ENCODE results near the gene RPL7A.
"Not testable (repeated sequence)": the region's sequence is repeated elsewhere in the genome, so short reads cannot be mapped to it uniquely, and the experiment has no call there.

The RPL7A gene

DNA sequence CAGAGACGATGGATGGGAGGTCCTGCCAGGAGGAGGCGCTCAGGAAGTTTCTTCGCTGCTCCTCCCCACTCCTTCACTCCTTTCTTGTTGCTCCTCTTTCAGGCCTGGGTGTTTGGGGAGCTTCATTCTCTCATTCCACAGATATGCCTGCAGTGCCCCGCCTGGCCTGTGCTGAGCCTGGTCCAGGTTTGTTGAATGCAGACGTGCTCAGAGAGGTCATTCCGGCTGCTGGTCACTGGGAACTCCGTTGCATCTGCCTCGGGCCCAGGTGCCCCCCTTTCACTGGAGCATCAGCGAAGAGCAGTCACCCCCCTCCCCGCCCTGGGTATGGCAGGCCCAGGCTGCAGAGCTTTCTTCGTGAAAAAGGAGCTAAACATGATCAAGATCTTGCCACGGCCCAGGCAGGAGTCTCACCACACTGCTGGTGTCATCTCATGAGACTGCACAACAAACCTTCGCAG, 27.6 kb upstream of the RPL7A start:
- H3K27ac Mint-ChIP-seq = no peak overlapping the region
- no peaks in the 10 kb centered on the region for H3K9me3 Mint-ChIP-seq
- intact Hi-C loops (cut with micrococcal nuclease) = no loop called here

DNA sequence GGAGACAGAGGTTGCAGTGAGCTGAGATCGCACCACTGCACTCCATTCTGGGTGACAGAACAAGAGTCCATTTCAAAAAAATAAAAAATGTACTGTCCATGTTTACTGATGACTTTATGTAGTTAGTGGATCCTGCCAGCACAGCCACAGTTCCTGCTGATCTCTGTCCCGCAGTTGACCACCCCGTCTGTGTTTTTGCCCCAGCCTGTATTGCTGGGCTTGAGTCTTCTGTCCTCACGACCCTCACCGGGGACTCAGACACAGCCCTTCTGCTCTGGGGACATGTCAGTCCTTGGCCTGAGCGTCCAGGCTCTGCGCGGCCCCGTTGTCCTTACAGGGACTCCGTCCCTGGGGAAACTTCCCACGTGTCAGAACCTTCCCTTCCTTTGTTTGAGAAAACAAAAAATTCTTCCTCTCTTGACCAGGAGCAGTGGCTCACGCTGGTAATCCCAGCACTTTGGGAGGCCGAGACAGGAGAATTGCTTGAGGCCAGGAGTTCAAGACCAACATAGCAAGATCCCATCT, 26.5 kb upstream of the RPL7A start:
- intact Hi-C loops (cut with micrococcal nuclease) = no loop called here
- no peak overlapping the region for H3K27ac Mint-ChIP-seq

More for the DNA sequence above, 27.6 kb upstream of the RPL7A start:
- Mint-ChIP-seq H3K4me1 (ENCODE audit: low read depth) (peaks cover 6% of the 10 kb centered on the region), H3K4me3 (no peak overlapping the region), H3K27me3 (peaks cover 7% of the 10 kb centered on the region), H3K36me3 (ENCODE audit: low read depth) (no peaks in the 10 kb centered on the region)

DNA sequence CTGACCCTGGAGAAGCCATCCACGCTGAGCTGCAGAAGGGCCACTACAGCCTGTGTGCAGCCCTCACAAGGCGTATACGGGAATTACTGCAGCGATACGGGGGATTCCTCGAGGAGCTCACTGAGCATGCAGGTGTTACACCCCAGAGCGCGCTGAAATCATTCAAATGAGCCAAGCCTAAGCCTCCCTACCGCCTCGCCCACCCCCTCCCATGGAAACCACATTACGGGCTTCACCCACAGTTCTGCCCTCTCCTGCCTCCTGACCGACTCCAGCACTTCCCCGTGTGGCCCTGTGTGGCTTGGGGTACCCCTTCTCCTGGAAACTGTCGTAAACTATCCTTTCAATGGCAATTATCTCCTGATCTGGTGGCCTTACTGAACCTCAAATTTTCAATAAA, 25.3 kb upstream of the RPL7A start:
- H3K4me3 Mint-ChIP-seq = no peak overlapping the region
- H3K27me3 Mint-ChIP-seq = peaks cover 7% of the 10 kb centered on the region
- H3K4me1 Mint-ChIP-seq (ENCODE audit: low read depth) = peaks cover 6% of the 10 kb centered on the region
- H3K27ac Mint-ChIP-seq = no peak overlapping the region
- H3K36me3 Mint-ChIP-seq (ENCODE audit: low read depth) = no peaks in the 10 kb centered on the region
- intact Hi-C loops (cut with micrococcal nuclease) = no loop called here
- no peaks in the 10 kb centered on the region for H3K9me3 Mint-ChIP-seq

More for the DNA sequence above, 26.5 kb upstream of the RPL7A start:
- H3K27me3 Mint-ChIP-seq = peaks cover 7% of the 10 kb centered on the region
- H3K36me3 Mint-ChIP-seq (ENCODE audit: low read depth) = no peaks in the 10 kb centered on the region
- peaks cover 6% of the 10 kb centered on the region for H3K4me1 Mint-ChIP-seq (ENCODE audit: low read depth)
- H3K4me3 Mint-ChIP-seq = no peak overlapping the region
- H3K9me3 Mint-ChIP-seq = no peaks in the 10 kb centered on the region

DNA sequence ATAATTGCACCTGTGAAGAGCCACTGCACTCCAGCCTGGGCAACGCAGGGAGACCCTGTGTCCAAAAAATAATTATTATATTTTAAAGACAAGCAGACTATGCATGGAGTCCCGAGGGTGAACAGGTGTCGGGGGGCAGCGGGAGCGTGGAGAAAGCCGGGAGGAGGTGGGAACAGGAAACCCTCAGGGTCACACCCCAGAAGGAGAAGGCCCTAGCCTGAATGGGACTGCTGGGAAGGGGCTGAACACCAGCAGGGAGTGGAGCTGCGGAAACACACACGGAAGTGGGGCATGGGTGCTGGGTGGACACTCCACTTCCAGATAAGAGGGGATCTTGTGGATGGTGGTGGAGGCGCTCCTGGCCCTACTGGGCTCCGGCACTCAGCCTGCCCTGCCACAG, 24.8 kb upstream of the RPL7A start:
- Mint-ChIP-seq H3K9me3 (no peaks in the 10 kb centered on the region), H3K4me3 (no peak overlapping the region), H3K36me3 (ENCODE audit: low read depth) (peaks cover 1% of the 10 kb centered on the region), H3K27ac (no peak overlapping the region), H3K4me1 (ENCODE audit: low read depth) (peaks cover 6% of the 10 kb centered on the region), H3K27me3 (peaks cover 7% of the 10 kb centered on the region)
- intact Hi-C loops (cut with micrococcal nuclease) = no loop called here

DNA sequence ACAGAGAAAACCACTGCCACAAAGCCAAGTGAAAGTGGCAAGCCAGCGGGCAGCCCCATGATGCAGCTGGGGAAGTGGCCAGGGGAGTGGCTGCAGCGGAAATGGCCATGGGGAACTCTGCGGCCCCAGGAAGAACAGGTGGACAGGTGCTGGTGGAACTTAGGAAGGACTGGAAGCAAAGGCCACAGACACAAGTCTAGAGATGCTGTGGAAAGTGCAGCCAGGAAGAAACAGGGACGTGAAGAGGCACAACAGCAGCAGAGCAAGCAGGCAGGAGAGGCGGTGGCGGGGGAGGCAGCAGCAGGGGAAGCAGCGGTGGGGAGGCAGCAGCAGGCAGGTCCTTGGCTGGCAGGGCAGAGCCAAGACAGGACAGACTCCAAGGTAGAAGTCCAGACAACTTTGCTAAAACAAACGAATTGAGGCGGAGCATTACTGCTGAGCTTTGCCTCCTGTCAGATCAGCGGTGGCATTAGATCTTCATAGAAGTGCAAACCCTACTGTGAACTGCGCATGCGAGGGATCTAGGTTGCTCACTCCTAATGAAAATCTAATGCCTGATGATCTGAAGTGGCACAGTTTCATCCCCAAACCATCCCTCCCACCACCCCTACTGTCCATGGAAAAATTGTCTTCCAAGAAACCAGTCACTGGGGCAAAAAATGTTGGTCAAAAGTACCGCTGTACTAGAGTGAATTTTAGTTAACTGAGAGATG, 23.9 kb upstream of the RPL7A start:
- Mint-ChIP-seq H3K27me3 (peaks cover 7% of the 10 kb centered on the region), H3K36me3 (ENCODE audit: low read depth) (peaks cover 9% of the 10 kb centered on the region), H3K9me3 (no peaks in the 10 kb centered on the region), H3K27ac (peak overlapping the region; percentile 3), H3K4me3 (no peak overlapping the region), H3K4me1 (ENCODE audit: low read depth) (peaks cover 12% of the 10 kb centered on the region)
- intact Hi-C loops (cut with micrococcal nuclease) = no loop called here

DNA sequence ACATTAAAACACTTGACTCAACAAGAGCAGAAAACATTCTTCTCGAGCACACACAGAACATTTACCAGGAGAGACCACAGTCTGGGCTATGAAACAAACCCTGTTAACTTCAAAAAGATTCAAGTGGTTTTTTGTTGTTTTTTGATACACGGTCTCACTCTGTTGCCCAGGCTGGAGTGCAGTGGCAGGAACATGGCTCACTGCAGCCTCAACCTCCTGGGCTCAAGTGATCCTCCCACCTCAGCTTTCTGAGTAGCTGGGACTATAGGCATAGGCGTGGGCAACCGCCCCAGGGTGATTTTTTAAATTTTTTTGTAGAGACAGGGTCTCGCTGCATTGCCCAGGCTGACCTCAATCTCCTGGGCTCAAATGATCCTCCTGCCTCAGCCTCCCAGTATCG, 21.0 kb upstream of the RPL7A start:
- H3K27me3 Mint-ChIP-seq, H3K4me3 Mint-ChIP-seq, H3K27ac Mint-ChIP-seq, H3K9me3 Mint-ChIP-seq: not testable (repeated sequence)
- H3K4me1 Mint-ChIP-seq (ENCODE audit: low read depth) = peaks cover 30% of the 10 kb centered on the region
- peaks cover 33% of the 10 kb centered on the region for H3K36me3 Mint-ChIP-seq (ENCODE audit: low read depth)
- intact Hi-C loops (cut with micrococcal nuclease) = loop anchor here (5.0 kb wide), 1 partner anchor 140 kb away; no protein-coding TSS in a partner anchor

DNA sequence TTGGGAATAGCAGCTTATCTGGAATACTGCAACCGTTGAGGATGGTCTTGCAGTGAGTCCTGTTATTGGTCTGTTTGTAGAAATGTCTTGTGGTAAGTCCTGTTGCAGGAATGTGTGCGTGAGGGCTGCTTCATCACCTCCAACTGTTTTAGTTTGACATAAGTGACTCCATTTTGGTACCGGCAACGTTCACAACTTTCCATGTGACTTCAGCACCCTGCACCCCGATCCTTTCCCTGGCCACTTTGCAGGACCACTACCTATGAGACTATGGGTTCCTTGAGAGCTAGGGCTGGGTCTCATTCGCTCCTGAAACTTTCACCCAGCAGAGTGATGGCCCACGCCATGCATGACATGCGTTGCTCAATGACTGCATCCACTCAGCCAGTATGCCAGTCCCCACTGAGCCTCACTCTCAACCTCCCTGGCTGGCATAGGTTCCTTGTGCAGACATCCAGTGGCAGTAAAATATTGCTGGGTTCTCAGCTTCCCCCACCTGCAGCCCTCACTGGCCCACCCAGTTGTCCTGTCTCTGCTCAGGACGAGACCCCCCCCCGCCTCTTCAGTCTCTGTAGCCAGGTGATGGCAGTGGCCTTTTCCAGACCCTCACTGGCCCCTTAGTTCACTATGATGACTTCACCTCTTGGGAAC, 20.1 kb upstream of the RPL7A start:
- no peak overlapping the region for H3K27ac Mint-ChIP-seq
- H3K36me3 Mint-ChIP-seq (ENCODE audit: low read depth) = peaks cover 42% of the 10 kb centered on the region
- H3K4me3 Mint-ChIP-seq = no peak overlapping the region
- no peaks in the 10 kb centered on the region for H3K9me3 Mint-ChIP-seq
- intact Hi-C loops (cut with micrococcal nuclease) = loop anchor here (5.0 kb wide), 1 partner anchor 141 kb away; no protein-coding TSS in a partner anchor
- H3K27me3 Mint-ChIP-seq = peaks cover 5% of the 10 kb centered on the region
- H3K4me1 Mint-ChIP-seq (ENCODE audit: low read depth) = peaks cover 39% of the 10 kb centered on the region

DNA sequence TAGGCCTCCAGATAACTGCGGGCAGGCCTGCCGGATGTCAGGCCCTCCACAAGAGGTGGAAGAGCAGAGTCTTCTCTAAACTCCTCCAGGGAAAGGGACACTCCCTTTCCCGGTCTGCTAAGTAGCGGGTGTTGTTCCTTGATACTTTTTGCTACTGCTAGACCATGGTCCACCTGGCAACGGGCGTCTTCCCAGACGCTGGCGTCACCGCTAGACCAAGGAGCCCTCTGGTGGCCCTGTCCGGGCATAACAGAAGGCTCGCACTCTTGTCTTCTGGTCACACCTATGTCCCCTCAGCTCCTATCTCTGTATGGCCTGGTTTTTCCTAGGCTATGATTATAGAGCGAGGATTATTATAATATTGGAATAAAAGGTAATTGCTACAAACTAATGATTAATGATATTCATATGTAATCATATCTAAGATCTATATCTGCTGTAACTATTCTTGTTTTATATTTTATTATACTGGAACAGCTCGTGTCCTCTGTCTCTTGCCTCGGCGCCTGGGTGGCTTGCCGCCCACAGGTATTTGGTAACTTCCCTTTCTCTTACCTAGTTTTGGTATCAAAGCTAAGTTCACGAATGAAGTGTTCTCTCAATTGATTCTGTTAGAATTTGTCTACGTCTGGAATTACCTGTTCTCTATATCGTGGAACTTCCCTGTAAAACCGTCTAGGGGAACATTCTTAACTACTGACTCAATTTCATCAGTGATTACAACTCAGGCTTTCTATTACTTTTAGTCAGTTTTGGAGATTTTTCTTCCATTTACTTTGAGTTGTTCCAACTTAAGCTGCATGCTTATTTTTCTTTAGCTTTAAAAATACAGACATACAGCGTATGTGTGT, 18.5 kb upstream of the RPL7A start:
- peaks cover 49% of the 10 kb centered on the region for H3K4me1 Mint-ChIP-seq (ENCODE audit: low read depth)
- H3K36me3 Mint-ChIP-seq (ENCODE audit: low read depth) = peaks cover 58% of the 10 kb centered on the region
- H3K27me3 Mint-ChIP-seq, H3K27ac Mint-ChIP-seq, H3K4me3 Mint-ChIP-seq, H3K9me3 Mint-ChIP-seq: not testable (repeated sequence)
- intact Hi-C loops (cut with micrococcal nuclease) = loop anchor here (5.0 kb wide), 1 partner anchor 142 kb away; no protein-coding TSS in a partner anchor

DNA sequence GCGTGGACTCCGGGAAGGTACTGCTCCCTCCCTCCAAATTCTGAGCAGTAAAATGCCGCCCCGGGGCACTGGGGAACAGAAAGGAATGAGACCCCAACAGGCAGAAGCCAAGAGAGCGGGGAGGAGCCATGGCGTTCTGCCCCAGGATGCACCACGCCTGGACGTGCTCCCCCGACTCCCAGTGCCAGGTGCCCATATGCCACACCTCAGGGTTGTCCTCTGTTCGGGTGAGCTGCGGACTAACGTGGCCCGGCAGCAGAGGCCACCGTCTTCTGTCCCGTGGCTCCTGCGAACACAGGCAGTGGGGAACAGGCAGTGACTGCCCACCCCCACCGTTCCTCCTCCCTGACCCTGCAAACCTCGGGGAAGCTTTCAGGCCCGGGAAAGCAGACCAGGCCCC, 16.8 kb upstream of the RPL7A start:
- Mint-ChIP-seq H3K9me3 (no peaks in the 10 kb centered on the region), H3K4me1 (ENCODE audit: low read depth) (peaks cover 61% of the 10 kb centered on the region), H3K27ac (no peak overlapping the region), H3K36me3 (ENCODE audit: low read depth) (peaks cover 71% of the 10 kb centered on the region), H3K4me3 (no peak overlapping the region), H3K27me3 (no peaks in the 10 kb centered on the region)
- intact Hi-C loops (cut with micrococcal nuclease) = no loop called here

DNA sequence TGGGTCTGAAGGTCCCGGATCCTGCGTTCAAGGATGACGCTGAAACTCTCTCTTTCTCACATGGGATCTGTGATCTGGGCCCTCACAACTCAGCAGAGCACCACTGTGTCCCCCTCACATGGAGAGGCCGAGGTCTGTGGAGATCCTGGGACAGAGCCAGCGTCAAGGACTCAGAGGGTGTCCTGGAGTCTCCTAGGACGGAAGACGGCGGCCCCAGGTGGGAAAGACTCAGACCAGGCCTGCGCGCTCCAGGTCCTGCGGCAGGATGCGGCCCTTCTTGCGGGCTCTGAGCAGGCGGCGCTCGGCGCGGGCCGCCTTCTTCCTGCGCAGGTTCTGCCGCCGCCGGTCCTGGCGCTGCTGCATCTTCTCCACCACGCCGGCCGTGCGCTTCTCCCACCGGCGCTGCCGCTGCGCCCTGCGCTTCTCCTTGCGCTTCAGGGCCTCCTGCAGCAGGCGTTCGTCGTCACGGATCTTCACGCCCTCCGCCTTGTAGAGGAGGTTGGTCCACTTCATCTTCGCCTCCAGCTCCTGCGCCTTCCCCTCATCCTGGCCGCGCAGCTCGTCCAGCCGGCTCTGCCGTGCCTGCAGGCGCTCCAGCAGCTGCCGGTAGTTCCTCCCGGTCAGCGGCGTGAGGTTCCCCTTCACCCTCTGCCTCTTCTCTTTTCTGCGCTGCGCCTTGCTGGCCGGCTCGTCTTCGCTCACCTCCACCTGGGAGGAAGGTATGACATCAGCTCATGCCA, 16.2 kb upstream of the RPL7A start:
- H3K4me3 Mint-ChIP-seq = no peak overlapping the region
- no peaks in the 10 kb centered on the region for H3K27me3 Mint-ChIP-seq
- no peaks in the 10 kb centered on the region for H3K9me3 Mint-ChIP-seq
- peaks cover 74% of the 10 kb centered on the region for H3K36me3 Mint-ChIP-seq (ENCODE audit: low read depth)
- intact Hi-C loops (cut with micrococcal nuclease) = no loop called here
- H3K27ac Mint-ChIP-seq = peak overlapping the region; percentile 5
- H3K4me1 Mint-ChIP-seq (ENCODE audit: low read depth) = peaks cover 67% of the 10 kb centered on the region

DNA sequence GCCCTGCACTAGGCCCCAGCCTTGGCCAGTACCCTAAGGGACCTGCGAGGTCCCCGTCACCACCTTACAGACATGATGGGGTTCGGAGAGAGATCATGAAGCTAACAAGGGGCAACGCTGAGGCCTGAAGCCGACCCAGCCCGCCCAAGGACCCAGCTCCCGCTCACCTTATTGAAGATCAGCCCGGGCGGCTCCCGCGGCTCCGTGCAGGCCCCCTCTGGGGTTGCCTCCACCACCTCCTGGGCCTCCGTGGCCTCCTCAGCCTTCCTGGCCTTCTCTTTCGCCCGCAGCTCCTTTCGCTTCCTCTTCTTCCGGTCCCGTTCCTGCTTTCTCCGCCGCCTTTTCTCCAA, 15.7 kb upstream of the RPL7A start:
- no peaks in the 10 kb centered on the region for H3K9me3 Mint-ChIP-seq
- H3K4me3 Mint-ChIP-seq = no peak overlapping the region
- H3K27me3 Mint-ChIP-seq = no peaks in the 10 kb centered on the region
- intact Hi-C loops (cut with micrococcal nuclease) = no loop called here
- peaks cover 74% of the 10 kb centered on the region for H3K36me3 Mint-ChIP-seq (ENCODE audit: low read depth)
- H3K4me1 Mint-ChIP-seq (ENCODE audit: low read depth) = peaks cover 72% of the 10 kb centered on the region
- peak overlapping the region; percentile 5 for H3K27ac Mint-ChIP-seq

DNA sequence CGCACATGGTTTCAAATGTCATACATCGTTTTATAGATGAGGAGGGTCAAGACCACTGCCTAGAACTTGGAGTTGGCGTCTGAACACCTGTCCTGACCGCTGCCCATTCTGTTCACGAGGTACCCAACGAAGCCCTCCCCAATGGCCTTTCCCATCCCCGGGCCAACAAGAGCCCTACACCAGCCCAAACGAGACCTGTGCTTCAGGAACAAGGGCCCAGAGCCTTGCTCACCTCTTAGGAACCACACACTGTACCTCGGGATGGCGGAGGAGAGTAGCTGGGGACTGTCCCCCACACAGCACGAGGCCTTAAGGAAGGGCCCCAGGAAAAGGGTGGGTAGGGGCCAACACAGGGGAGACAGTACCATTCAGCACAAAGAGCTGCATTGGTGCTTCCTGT, 15.0 kb upstream of the RPL7A start:
- Mint-ChIP-seq H3K27me3 (no peaks in the 10 kb centered on the region), H3K36me3 (ENCODE audit: low read depth) (peaks cover 79% of the 10 kb centered on the region)
- intact Hi-C loops (cut with micrococcal nuclease) = no loop called here

DNA sequence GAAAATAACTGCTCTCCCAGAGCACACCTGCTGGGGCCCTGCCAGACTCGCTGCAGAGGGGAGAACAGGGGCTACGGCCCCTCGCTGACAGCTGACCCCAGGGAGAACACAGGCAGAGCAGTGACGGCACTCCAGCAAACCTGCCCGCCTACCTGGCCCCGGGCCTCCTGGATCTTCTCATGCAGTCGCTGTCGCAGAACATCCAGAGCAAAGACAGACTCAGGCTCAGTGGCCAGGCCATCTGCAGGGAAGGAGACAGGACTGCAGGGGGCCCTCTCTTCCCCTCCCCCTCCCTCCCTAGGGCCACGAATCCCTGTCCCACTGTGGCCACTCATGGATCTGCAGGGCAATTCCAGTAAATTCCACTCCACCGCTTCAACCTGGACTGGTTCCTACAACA, 14.5 kb upstream of the RPL7A start:
- Mint-ChIP-seq H3K27me3 (no peaks in the 10 kb centered on the region), H3K4me1 (ENCODE audit: low read depth) (peaks cover 81% of the 10 kb centered on the region), H3K36me3 (ENCODE audit: low read depth) (peaks cover 79% of the 10 kb centered on the region), H3K9me3 (no peaks in the 10 kb centered on the region), H3K4me3 (no peak overlapping the region), H3K27ac (no peak overlapping the region)
- intact Hi-C loops (cut with micrococcal nuclease) = no loop called here

More for the DNA sequence above, 15.0 kb upstream of the RPL7A start:
- H3K4me3 Mint-ChIP-seq = no peak overlapping the region
- H3K27ac Mint-ChIP-seq = peak overlapping the region; percentile 5
- H3K4me1 Mint-ChIP-seq (ENCODE audit: low read depth) = peaks cover 78% of the 10 kb centered on the region
- no peaks in the 10 kb centered on the region for H3K9me3 Mint-ChIP-seq
